Stimulated activated CD4-positive, alpha-beta T cell treated with anti-CD3 and anti-CD28 coated beads, Interleukin-4, amount 100 ng/mL, for 48 hours (primary cell): ENCODE data around the gene ELMO2.

Source experiments
- DNase-seq, 2 donors: peaks; one replicate each; pipeline ENCODE4 v3.0.0-alpha.2; 2020; ENCODE audit warnings: low read depth in 2 of 2

ELMO2 gene

GRCh38 chr20:46333161-46333991, 73.0 kb downstream of the ELMO2 start:
- DNase-seq: no peak

DNA sequence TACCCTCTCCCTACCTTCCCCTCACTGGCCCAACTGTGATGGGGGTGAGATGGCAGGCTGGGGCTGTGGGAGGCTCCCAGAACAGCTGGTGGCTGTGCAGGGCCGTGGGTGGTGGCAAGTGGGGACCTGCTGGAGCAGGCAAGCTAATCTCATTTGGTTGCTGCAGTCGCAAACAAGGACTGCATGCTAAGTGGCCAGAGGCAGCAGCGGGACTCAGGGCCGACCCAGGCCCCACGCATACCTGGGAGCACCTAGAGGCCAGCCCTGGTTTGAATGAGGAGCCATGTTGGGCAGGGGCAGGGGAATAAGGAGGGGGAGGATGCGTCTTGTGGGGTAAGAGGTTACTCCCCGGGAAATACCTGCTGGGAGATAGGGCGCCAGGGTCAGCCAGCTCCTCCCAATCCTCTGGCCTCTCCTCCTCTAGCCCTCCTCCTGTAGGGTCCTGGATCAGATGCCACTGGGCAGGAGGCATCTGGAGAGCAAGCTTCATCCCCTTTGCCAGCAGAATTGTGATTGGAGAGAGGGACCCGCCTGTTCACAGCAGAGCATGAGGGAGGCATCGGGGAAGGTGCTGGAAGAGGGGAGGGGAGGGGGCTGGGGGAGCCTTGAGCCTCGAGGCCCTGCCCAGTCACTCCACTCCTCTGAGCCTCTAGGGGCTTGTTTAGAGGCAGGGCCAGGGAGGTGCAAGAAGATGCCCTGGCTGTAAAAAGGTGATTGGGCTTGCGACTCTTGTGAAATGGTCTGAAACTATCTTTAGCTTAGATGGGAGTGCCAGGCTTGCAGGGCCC, 73.8 kb downstream of the ELMO2 start:
- DNase-seq: no peak

GRCh38 chr20:46331611-46332361, 74.6 kb downstream of the ELMO2 start:
- DNase-seq: no peak

DNA sequence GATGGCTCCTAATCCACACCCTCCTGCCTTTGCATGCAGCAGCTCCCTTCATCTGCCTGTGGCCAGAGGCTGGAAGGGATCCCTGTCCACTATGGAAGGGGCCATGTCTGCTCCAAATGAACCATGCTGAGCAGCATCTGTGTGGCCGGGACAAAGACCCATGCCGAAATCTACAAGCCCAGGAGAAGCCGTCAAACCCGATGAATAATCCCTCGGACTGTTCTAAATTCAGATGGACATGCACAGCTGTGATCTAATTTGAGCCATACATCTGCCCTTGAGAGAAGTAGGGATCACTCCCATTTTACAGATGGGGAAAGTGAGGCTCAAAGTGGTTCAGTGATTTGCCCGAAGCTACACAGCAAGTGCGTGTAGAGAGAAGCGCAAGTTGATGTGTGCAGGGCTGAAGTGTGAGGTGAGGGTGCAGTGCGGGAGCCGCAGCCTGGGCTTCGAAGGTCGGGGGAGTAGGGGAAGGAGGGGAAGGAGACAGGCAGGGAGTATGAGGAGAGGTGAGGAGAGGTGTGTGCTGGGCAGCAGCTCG, 75.5 kb downstream of the ELMO2 start:
- no peak for DNase-seq

DNA sequence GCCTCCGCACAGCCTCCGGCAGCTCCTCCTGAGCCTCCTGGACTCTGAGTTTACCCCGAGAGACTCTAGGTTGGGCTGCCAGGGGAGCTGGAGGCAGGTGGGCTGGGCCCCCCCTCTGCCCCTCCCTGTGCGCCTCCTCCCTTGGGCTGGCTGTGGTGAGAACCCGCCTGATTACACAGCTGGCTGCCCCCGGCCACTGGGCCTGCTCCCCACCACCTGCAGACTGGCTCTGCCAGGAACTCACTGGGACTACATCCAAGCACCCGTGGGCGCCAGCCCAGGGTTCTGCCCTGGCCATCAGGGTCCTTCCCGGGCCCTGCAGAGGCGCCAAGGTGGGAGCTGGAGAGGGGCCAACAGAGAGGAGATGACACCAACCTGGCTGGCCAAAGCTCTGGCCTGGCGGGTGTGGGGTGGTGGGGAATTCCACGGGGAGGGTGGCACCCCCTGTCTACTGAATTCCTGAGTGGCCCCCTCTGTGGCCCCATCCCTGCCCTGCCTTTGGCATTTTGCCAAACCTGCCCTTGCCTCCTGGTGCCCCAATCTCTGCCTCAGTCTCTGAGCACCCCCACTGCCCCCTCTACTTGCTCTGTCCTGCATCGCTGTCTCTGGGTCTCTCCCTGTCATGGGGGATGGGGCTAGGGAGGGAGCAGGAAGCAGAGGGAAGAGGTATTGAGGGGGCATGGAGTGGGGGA, 76.2 kb downstream of the ELMO2 start:
- DNase-seq: no peak

GRCh38 chr20:46328200-46328882, 78.1 kb downstream of the ELMO2 start:
- DNase-seq: no peak

- DNase-seq: no peak
Observed at GRCh38 chr20:46327557-46327956, 78.9 kb downstream of the ELMO2 start.

- DNase-seq: no peak
Observed at GRCh38 chr20:46325789-46326188, 80.6 kb downstream of the ELMO2 start.

GRCh38 chr20:46324960-46325703, 81.3 kb downstream of the ELMO2 start:
- no peak for DNase-seq

- no peak for DNase-seq
Observed at GRCh38 chr20:46324379-46324778, 82.0 kb downstream of the ELMO2 start.

DNA sequence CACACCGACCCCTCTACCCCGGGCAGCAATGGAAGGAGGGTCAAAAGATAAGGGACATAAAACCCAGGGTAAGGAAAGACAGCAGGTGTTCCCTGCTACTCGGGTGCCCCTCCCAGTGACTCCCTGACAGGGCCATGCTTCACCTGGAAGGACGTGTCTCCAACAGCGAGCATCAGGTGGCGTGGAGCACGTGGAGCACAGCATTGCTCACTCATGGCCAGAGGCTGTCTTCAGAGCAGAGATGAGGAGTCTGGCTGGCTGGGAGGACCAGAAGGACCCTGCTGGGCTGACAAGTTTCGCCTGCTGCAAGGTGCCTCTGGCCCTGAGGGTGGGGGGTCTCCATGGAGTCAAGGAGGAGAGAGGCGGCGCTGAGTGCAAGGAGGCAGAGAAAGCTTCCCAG, 82.9 kb downstream of the ELMO2 start:
- no peak for DNase-seq

GRCh38 chr20:46322641-46323040, 83.8 kb downstream of the ELMO2 start:
- no peak for DNase-seq

DNA sequence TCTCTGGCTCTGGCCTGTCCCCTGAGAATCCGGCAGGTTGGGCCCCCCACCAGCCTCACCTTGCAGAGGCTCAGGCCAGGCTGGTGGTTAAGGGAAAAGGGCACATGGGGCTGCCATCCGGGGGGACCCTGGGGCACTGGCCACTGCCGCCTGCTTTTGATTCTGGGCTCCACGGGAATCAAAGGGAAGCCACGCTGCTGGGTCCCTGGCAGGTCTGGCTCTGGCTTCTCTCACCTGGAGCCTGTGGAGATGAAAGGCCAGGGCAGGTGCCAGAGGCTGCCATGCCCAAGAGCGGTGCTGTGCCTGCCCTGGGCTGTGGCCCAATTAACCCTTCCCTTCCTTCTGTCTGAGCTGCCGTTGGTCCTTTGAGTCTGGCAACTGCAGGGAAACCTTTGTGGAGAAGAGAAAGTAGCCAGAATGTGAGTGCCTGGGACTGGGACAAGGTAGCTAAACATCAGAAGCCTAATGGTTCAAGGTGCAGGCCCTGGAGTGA, 88.7 kb downstream of the ELMO2 start:
- DNase-seq: no peak

- no peak for DNase-seq
Observed at GRCh38 chr20:46316984-46317684, 89.3 kb downstream of the ELMO2 start.
